ENCODE results near the gene PPP1R37.
"Not testable (repeated sequence)": the region's sequence is repeated elsewhere in the genome, so short reads cannot be mapped to it uniquely, and the experiment has no call there.

The PPP1R37 gene

DNA sequence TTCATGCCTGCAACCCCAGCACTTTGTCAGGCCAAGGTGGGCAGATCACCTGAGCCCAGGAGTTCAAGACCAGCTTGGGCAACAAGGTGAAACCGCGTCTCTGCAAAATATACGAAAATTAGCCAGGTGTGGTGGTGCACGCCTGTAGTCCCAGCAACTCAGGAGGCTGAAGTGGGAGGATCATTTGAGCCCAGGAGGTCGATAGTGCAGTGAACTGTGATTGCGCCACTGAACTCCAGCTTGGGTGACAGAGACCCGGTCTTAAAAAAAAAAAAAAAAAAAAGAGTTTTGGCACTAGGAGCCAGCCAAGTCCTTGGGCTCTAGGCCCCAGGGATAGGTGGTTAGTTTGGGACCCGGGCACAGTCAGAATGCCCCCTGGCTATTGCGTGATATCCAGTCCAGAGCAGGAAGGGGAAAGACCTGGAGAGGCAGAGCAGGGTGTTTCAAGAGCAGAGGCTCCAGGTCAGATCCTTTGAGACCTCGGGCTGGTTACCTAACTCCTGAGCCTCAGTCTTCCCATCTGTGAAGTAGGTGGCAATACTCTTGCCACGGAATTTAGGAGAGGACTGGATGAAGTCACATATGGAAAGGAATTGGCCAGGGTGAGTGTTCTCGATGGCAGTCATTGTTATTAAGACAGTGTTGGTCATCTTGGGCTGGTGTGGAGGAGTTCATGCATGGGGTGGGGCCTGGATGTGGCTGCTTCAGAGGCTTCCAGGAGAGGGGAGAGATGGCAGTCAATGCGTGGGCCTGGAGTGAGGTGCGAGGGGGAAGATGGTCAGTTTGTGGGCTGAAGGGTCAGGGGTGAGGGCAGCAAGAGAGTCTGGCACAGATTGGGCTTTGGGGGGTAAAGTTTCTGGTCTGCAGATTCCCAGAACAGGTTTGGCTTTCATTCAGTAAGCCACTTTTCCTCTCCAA, 2.8 kb downstream of the PPP1R37 start:
- no peak for DNase-seq (ENCODE audit: low read depth in 2 of 2)

DNA sequence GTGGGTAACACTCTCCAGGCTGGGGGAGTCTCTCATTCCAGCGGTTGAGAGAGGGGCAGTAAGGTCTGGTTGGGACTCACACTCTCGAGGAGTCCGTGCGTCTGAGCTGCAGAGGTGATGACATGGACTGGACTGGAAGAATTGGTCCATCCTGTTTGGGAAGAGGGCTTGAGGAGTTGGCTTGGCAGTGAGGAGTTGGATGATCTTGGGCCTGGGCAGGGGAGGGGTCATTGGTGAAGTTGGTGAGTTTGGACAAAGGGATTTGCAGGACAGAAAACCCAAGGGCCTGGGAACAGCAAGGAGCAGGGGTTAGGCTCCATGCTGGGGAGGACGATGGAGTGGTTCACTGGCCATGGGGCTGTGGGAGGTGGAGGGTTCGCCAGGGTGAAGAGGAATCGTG, 3.7 kb downstream of the PPP1R37 start:
- no peak for DNase-seq (ENCODE audit: low read depth in 2 of 2)

DNA sequence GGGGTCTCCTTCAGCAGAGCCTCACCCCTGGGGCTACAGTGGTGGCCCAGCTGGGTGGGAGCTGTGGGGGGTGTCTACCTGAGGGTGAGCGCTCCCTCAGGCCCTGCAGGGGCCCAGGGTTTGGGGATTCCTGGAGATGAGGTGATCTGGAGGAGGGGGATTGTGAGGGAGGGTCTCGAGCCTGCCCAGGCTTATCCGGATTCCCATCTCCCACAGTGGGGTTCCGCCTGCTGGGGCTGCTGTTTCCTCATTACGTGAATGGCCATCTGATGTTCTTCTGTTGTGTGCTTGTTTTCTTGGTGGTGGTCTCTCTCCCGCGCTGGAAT, 4.4 kb downstream of the PPP1R37 start:
- DNase-seq (ENCODE audit: low read depth in 2 of 2), result no peak

DNA sequence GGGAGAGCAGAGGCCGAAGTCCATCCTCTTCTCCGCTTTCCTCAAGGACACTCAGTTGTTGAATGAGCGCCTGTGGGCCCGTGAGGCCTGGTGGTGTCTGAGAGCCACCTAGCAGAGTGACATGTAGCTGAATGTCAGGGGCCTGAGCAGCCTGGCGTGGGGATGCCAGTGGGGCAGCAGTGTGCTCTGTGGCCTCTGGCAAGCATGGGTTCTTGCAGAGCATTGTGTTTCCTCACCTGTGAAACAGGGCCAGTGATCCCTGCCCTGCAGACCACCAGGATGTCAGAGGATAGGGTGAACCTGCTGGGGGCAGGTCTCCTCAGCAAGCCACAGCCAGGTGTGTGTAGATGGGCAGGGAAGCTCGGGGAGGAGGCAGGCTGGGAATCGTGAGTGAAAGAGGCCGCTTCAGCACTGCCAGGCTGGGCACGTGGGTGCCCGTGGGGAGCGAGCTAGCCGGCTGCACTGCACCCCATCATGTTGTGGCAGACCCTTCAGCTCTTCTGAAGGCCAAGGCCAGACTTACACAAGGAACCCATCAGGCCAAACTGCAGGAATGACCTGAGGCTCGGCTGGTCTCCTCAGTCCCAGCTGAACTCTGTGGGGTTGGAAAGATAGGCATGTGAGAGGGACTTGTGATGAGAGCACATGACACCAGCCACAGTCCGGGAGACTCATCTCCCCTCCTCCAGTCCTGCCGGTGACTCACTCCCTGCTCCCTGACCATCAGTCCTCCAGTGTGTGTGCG, 5.0 kb downstream of the PPP1R37 start:
- DNase-seq (ENCODE audit: low read depth in 2 of 2), result no peak

DNA sequence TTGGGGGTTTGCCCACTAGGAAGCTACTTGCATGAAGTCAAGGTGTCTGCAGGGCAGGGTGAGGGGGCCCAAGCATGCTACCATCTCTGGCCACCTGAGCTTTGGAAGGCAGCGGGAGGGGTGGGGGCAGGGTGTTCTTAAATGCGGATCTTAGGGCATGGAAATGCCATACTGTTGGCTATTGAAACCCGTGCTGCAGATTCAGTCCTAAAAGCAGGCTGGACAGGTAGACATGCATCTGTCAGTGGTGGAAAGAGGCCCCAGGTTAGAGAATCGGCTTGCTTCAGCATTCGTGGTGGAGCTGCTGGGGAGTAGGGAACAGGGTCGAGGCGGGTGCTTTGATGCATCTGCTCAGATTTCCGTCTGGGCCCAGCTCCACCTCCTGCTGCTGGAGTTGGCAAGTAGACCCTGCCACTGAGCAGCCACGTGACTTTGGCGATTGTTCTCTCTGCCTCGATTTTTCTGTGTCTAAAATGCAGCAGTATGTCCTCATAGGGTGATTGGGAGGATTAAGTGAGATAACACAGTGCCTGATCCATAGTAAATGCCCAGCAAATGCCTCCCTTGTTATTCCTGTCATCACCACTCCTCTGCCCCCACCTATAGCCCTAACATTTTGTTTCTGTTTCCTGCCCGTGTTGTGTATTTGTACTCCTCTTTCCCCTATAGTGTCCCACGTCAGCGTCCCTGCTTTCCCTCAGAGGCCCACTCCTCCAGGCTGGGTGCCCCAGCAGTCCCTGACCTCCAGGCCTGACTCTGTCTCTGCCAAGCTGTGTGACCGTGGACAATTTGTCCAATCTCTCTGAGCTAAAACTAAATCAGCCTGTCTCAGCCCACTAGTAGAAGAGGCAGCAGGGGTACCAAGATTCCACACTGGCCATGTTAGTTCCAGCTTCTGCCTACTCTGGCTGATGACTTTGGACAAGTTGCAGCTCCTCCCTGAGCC, 5.8 kb downstream of the PPP1R37 start:
- no peak for DNase-seq (ENCODE audit: low read depth in 2 of 2)

DNA sequence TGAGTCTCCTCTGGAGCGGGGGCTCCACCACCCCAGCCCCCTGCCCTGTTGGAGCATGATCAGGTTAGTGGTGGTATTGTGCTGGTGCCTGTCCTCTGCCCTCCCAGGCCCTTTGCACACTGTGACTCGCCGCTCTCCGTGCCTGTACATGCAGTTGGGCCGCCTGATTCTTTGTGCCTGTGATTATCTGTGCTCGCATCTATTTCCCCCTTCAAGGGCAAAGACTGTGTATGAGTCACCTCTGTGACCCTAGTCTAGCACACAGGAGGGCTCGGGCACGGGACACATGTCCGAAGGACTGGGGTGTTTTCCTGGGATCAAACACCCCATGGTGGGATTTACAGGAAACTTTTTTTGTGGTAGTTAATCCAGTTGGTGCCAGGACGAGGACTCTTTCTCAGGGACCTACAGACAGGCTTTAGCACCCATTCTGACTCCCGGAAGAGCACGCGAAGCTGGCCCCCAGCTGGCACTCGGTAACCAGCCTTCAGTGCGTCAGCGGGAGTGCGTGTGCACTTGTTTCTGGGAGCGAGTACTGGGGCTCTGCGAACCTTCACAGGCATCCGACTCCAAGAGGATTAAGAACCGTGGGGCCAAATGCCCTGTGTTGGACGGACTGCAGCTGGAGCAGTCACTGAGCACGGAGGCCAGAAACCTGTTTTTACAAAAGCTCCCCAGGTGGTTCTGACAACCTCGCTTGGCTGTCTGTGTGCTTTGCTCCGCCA, 6.7 kb downstream of the PPP1R37 start:
- DNase-seq (ENCODE audit: low read depth in 2 of 2), result no peak

DNA sequence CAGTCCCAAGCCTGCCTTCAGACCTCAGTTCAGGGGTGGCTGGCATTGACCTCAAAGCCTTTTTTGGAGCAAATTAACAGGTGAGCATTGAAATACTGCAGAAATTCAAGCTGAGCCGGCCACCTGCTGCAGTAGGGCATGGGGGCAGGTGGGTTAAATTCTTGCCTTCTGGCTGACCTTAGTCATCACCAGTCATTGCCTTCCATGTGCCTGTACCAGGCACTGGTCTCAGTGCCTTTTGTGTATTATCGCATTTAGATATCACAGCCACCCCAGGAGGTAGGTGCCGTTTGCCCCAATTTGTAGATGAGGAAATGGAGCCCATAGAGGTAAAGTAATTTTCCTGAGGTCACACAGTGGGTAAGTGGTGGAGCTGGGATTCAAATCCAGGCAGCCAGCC, 7.2 kb downstream of the PPP1R37 start:
- DNase-seq (ENCODE audit: low read depth in 2 of 2), result no peak

DNA sequence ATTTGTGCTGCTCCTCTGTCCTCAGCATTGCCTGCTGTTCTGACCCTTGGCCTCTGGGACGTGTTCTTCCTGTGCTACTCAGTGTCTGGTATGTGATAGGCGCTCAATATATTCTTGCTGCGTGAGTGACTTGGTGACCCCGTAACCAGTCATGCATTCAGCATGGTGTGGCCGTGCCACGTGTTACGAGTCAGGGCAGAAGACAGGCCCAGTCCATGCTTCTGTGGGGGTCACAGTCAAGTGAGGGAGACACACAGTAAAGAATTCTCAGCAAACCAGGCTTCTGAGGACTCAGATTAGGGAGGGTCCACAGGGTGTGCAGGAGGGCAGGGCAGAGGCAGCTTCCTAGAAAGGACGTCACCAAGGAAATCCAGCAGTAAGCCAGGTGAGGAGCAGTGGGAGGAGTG, 7.9 kb downstream of the PPP1R37 start:
- DNase-seq (ENCODE audit: low read depth in 2 of 2), result no peak

DNA sequence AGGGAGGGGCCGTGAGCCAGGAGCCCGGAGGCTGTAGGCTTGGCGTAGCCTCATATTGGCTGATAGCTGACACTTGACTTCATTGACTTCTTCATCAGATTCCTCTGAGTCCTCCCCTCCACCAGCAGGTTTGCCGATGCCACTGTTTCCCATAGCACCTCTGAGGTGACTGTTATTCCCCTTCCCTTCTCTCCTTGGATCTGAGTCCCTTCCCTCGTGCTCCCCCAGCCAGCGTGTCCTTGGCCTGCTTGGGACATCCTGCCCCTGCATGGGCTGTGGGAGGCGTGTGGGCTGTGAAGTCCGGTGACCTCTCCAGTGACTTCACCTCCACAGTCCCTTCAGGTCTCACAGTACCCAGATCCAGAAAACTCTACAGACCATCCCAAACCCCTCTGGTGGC, 8.8 kb downstream of the PPP1R37 start:
- no peak for DNase-seq (ENCODE audit: low read depth in 2 of 2)

DNA sequence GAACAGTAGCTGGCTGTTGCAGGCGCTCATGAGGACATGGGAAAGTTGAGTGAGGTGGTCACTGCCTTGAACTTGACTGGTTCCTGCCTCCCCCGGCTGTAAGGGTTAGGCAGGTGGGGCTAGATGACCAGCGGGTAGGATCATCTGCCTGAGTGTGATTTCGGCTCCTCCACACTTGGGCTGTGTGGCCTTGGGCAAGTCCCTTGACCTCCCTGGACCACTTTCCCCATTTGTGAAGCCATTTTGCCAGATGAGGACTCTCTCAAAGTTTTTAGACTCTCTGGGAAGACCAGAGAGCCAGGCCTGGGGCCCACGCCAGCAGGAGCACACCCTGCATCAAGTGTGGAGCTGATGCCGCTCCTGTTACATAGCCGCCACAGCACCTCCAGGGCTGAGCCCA, 9.5 kb downstream of the PPP1R37 start:
- DNase-seq (ENCODE audit: low read depth in 2 of 2), result no peak

DNA sequence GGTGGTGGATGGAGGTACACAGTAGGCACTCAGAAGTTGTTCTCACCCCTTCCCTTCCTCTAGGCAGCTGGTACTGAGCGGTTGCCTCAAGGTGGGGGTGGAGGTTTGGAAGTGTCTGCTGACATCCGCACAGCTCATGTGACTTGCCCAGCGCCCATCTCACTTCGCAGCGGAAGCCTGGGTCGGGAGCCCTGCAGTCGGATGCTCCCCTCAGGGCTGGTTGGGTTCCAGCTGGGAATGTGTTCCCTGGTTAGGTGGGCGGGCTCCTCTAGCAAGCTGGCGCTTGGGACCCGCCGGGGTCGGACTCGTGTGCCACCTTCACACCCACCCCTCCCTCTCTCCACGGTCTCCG, 10.2 kb downstream of the PPP1R37 start:
- no peak for DNase-seq (ENCODE audit: low read depth in 2 of 2)

DNA sequence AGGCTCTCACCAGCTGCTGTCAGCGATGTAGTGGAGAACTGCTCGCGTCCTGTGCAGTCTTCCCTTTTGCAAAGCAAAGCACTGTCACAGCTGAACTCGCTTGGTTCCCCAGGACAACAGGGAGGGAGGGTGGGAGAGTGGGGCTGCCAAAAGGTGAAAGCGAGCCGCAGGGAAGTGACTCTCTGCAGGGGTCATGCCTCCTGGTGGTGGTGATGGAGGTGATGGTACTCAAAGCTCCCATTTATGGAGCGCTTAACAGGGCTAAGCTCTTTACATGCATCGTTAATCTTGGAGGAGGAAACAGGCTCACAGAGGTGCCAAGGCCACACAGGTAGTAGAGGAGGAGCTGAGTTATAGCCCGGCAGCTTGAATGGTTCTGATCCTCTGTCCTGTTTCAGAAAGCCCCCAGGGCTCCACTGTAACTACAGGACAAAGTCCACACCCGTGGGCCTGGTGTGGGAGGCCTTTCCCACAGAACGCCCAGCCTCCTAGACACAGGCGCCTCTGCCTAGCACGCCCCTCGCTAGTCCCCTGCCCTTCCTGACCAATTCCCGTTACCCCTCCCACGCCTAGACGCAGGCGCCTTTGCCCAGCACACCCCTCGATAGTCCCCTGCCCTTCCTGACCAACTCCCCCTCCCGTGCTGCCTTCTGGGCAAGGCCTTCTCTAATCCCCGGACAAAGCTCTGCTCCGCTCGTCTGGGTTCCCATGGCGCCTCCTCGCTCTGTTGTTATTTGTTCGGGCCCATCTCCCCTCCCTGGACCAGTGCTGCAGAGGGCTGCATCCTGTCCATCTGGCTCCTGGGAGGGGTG, 10.7 kb downstream of the PPP1R37 start:
- DNase-seq (ENCODE audit: low read depth in 2 of 2), result no peak

DNA sequence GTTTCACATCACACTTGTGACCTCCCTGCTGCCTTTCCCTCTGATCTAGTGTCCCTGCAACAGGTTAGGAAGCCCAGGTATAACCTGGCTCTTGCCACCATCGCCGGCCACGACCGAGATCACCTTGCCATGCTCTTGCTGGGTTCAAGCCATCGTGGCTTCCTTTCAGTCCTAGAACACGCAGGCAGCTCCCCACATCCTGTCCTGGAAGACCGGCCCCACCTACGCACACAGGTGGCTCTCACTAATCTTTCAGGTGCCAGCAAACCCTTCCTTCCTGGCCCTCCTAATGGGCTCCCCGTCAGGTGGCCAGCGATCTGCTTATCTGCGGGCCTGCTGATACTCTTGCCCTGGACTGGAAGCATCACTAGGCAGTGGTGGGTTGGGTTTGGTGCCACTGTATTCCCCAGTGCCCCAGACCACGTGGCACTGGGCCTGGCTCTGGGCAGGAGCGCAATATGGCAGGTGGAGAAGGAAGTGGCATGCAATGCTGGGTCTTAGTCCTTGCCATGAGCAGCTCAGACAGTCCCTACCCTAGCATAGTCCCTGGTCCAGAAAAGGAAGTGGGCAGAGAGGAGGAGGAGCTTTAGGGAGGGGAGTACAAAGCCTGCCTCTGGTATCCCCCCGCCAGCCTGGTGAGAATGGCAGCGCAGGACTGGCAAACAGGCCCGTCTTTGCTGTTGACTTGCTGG, 11.8 kb downstream of the PPP1R37 start:
- DNase-seq (ENCODE audit: low read depth in 2 of 2), result no peak

DNA sequence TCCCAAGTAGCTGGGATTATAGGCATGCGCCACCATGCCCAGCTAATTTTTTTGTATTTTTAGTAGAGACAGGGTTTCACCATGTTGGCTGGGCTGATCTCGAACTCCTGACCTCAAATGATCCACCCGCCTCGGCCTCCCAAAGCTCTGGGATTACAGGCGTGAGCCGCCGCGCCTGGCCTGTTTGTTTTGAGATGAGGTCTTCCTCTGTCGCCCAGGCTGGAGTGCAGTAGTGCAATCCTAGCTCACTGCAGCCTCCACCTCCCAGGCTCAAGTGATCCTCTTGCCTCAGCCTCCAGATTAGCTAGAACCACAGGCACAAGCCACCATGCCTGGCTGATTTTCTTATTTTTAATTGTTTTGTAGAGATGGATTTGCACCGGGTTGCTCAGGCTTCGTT, 13.4 kb downstream of the PPP1R37 start:
- DNase-seq (ENCODE audit: low read depth in 2 of 2), result not testable (repeated sequence)

DNA sequence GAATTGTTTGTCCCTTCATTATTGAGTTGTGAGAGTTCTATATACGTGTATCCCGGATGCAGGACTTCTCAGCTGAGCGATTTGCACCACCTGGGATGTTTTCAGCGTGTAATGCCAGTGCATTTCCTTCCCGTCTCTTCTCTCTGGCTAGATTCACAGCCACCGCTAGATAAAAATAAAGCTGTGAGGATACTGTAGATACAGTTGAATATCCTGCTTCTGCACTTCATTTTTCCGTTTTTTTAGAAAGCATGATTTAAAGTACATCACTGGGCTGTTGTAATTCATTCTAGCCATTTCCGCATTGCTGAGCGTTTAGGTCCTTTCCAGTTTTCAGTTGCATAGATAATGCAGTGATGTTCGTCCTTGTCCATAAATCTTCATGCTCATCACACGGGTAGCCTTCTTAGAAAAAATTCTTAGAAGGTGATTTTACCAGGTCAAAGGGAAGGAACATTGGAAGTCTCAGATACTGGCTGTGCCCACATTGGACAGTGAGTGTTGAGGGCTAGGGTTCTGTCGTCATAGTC, 14.7 kb downstream of the PPP1R37 start:
- no peak for DNase-seq (ENCODE audit: low read depth in 2 of 2)

DNA sequence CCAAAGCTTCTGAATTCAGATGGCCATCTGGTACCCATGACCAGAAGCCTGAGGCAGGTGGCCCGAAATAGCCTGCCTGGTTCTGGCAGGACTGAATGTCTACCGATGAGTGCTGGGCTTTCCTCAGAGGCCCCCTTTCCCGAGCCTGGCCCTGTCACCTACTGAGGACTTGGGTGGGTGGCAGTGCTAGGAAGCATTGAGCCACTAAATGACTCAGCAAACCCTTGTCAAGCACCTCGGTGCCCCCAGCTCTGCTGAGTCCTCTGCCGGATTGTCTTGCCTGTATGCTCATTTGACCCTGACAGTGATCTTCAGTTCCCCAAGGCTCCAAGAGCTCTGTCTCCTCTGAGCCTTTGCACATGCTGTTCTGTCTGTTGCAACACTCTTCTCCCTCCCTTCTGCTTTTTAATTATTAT, 17.9 kb downstream of the PPP1R37 start:
- no peak for DNase-seq (ENCODE audit: low read depth in 2 of 2)

DNA sequence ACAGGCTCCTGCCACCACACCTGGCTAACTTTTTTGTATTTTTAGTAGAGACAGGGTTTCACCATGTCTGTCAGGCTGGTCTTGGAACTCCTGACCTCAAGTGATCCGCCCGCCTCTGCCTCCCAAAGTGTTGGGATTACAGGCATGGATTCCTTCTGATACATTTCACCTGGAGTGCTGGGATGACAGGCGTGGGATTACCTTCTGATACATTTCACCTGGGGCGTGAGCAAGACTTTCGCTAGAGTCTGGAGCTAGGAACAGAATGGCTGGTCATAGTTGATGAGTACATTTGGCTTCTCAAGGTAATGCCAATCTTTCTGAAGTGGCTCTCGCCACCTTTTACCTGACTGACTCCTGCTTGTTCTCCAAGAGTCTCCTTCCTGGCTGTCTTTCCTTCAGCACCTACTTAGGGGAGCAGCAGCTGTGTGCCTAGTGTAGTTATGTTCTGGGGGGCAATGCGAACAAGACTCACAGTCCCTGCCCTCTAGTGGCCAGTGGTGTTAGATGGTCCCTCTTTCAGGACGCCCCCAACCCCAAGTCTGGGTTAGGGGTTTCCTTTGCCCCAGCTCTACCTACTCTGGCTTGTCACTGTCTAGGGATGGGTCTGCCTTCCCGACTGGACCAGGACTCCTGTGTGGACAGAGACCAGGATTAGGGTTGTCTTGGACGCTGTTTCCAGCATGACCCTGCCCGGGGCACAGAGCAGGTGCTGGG, 19.3 kb downstream of the PPP1R37 start:
- no peak for DNase-seq (ENCODE audit: low read depth in 2 of 2)

DNA sequence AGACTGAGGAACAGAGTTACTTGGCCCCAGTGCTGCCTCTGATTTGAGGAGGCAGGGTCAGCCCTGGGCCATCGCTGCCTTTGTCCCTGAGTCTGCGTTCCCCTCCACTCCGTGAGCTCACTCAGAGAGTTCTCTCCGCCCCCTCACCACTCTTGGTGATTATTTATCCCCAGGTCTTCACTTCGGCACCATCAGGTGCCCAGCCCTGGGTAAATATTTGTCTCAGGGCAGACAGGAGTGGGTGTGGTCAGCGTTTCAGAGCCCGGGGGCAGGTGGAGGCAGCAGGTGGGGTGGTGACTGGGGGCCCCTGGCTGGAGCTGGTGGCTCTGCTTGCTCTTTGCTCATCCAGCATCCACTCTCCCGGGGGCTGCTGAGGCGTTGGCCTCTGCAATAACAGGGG, 20.6 kb downstream of the PPP1R37 start:
- DNase-seq (ENCODE audit: low read depth in 2 of 2), result no peak

DNA sequence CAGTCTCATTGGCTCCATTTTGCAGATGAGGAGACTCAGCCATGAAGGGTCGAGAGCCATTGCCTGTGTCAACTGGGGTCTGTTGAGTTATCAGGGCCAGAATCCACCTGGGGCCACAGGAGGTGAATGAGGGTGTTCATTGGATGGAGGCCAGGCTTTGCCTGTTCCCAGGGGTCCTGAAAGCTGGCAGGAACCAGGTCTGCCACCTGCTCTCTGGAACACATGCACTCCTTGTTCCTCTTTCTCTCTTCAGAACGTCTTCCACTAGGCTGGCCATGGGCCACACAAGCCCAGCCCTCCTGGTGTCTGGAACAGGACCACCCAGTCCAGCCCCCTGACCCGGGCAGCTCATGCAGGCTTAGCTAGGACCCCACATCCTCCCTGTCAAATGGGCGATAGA, 21.1 kb downstream of the PPP1R37 start:
- no peak for DNase-seq (ENCODE audit: low read depth in 2 of 2)
